COLO829 (cell line): ENCODE data around the gene BRWD1.
A peak's percentile ranks its signal among the peaks of the same experiment; 100 is the strongest.

Experiments used
- DNase-seq: peaks from one replicate; pipeline ENCODE4 v3.0.0; 2012; ENCODE audit warnings: low spot score

The BRWD1 gene

DNA sequence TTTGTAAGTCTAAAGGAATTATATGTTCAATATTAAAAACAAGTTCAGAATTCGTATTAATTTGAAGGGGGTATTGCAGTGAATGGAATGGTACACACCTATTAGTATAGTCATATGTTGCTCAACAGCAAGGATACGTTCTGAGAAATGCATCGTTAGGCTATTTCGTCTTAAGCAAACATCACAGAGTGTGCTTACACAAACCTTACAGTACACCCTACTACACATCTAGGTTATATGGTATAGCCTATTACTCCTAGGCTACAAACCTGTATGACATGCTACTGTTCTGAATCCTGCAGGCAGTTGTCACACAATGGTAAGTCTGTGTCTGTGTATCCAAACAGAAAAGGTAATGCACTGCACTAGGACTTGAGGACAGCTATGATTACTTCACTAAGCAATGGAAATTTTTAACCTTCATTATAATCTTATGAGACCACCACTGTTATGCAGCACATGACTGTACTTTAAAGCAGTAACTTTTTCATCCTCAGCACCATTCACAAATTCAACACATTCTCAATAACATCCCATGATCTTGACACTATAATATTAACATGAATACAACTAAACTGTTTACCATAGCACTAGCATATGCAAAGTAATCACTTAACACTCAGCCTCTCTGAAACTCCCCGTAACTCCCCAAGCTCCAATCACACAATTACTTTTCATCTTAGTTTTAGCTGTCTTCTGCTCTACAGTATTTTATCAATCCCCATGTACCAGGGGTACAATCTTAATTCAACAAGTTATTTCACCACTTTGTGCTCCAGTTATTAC lies 115.8 kb downstream of the BRWD1 start:
- no peak for DNase-seq

DNA sequence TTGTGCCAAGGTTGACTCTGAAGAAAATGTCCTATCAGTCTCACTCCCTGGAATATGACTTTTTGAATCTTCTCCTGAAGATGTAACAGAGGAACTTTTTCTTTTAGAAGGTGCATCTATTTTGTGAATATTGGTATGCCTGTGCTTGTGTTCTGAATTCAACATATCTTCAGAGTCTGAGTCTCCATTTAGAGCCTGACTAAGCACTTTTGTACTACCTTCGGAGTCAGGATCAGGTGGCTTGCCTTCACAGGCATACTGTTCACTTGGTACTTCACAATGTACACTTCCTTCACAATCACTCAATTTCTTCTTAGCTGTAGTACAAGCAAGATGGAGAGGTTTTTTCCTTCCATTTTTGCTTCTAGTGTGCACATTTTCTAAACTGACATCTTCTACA lies 116.6 kb downstream of the BRWD1 start:
- DNase-seq: no peak

DNA sequence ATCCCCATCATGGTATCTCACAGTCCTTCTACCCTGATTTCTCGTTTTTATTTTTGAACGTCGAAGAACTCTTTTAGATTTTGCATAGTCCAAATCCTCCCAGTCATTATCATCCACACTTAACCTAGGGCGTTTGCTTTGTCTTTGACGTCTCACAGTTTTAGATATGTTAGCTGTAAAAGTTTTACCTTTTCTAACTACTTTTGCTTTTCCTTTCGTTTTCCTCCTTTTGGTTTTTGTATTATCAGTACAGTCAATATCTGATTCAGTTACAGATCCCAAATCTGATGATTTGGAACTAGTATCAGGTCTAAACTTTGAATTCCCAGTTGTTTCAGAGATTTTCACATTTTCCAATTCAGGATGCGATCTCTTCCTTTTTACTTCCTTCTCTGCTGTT lies 117.1 kb downstream of the BRWD1 start:
- DNase-seq: no peak

DNA sequence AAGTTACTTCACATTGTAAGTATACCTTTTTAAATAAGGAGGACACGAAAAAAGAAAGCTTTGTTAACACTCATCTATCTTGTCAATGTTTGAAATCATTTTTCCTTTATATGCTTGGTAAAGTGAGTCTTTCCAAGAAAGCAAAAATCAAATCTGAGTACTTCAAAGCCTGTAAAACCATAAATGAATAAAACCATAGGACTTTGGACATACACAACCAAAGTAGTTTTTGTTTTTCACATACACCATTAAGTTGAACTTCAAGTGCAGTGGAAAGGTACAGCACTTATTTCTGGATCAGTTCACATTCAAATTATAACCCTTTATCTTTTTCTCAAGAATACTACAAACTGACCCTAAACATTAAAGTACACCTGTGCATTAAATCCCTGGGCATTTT lies 120.1 kb downstream of the BRWD1 start:
- DNase-seq: no peak

DNA sequence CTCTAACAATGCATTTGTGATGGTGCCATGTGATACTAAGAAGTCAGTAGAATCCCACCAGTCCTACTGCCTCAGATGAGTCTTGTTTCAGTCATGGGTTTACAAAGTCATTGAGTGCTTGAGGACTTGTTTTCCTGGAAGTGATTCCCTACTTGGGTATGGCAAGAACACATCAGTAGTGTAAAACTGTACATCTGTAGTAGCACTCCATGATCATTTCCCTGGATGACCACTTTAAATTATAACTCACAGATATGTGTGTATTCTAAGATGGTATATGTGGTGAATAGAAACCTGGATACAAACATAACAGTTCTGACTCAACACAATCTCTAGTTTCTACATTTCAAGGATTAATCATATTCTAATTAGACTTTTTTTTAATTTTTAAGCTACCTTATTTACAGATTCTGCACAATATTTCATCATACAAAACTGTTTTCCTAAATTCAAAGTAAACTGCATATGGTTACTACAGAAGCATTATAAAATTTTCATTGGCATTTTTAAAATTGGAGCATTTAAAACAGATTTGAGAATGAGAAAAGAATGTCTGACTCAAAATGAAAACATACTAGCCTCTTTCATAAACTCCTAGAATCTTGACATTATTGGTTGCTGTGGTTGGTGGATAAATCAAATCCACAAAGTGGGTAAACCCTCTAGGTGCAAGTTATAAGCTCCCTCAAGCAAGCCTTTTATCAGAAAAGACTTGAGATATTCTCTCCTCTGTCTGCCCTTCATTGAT lies 123.4 kb downstream of the BRWD1 start:
- no peak for DNase-seq

DNA sequence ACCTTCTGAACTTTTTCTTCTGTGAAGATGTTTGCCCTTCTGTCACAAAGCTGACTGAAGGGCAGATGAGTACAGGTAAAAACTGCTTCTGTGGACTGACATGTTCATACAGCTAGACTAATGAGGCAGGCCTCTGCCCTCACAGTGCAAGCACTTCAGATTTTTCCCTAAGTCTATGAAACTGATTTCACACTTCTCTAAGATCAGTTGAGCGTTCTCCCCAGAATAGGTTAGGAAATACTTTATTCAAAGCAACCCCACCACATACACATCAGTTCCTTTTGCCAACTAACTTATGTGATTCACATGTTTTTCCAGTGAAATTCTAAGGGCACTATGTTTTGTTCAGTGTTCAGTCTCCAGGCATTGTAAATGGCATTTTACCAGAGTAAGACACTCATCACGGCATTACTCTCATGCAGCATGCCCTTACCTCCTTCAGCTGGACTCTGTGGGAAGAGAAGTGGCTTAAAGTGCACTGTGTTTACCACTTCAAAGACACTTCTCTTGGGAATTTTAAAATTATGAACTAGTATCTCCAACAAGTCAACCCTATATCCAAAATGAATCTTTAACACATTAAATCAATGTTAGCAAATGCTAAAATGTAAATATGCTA lies 124.8 kb downstream of the BRWD1 start:
- DNase-seq: no peak

DNA sequence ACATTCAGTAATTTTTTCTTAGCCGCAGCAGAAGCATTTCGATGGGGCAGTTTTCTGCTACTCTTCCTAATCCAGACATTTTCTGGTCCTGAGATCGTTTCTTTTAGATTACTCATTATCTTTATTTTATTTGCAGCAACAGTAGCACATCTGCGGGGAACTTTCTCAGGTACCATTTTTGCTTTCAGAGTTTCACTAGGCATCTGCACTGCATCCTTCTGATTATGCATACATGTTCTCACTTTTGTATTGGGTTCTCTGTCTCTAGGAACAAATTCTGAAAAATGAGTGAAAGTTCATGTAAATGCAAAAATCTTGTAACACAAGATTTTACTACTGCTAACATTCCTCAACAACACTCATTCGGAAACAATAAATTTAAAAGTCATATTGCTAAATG lies 126.3 kb downstream of the BRWD1 start:
- no peak for DNase-seq

DNA sequence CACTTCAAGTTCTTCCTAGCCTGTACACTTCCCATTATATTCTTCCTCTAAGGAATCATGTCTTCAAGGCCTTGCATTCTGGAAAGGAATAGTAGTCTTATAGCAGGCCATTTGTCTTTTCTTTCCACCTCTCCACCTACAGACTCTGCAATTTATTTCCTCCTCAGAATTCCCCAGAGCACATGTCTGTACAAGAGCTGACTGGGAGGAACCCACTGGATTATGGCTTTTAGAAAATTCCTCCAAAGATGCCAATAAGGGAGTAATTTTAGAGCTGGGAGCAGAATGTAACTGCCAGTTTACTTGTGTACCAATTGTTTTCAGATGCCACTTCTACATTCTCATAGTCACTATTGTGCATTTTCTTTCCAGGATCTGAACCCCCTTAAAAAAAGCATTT lies 126.8 kb downstream of the BRWD1 start:
- DNase-seq: no peak

DNA sequence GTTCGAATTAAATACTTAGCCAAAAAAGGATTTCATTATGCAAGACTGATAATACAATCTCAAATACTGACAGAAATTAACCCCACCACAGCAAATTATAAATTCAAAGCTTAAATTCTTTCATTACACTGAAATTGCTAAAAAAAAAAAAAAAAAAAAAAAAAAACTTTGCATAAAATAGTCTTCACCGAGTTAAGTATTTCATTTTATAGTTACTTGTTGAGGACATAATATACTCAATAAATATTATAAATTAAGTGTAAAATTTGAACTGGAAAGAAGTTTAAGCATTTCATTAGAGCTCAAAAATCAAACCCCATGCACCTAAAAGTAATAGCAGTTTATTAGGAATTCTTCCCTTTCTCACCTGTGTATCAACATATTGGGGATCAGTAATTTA lies 128.3 kb downstream of the BRWD1 start:
- no peak for DNase-seq

DNA sequence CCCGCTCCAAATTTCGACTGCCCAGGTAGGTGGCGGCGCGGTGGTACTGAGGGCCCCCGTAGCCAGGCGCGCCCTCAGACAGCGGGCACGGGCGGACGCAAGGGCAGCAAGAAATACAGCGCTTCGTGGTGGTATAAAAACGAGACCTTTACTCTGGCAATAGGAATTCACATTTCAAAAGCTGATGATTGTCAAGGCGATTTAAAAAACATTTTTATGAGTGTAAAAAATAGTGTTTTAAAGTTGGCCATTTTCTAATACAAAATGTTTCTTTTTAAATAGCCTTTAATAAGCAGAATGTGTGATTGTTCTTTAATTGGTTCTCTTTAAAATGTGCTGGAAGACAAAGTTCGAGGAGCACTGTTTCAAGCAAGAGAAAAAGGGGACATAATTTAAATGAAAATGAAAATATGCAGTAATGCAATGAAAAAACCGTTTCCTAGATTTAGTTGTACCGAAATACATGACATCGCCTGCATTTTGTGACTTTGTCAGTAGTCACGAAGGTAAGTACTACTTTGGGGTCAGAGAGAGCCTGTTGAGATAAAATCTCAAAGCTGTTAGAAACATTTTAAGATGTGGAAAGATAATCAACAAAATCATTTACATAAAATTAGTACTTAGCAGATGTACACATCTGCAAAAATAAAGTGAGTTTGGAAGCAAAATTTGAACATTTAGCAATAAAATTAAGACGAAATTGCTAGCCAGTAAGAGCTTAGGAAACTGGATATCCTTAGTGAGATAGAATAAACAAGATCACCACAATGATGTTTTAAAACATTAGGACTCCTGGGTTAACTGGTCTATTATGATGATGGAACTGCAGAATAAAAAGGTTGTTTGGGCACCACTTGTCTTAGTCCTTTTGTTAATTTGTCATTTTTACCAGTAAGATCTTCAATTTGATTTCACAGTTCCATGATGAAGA lies 129.1 kb downstream of the BRWD1 start:
- DNase-seq: no peak

DNA sequence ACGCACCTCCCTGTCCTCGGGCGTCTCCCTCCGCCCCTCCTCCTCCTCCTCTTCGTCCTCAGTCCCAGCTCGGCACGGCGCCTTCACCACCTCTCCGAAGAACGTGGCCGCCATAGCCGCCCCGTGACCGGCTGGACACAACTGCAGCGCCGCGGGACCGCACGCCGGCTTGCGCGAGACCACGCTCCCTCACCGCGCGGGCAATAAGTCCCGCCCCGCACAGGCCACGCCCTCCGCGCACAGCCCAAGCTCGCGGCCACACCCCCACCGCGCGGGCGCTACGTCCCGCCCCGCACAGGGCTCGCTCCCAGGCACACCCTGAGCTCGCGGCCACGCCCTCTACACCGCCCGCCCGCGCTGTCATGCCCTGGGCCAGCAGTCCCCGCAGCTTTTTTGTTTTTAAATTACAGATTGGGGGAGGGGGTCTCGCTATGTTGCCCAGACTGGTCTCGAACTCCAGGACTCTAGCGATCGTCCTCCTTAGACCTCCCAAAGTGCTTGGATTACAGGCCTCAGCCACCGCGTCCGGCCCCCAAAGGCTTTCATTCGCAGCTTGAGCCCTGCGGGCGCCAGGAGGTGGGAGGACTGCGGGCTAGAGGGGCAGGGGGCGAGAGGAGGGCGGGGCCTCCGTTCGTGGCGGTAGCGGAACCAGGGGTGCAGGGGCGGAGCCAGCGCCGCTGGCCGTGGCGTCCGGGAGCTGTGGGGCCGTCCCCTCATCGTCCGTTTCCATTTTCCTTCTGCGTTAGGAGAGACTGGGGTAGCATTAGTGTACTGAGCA lies 130.0 kb downstream of the BRWD1 start, which contains the start of gene PSMG1:
PSMG1 (minus strand) TSS at position 180 of the 778 bp plus-strand sequence; CDS start at position 114, 66 bp downstream.
- DNase-seq: peak; percentile 74

DNA sequence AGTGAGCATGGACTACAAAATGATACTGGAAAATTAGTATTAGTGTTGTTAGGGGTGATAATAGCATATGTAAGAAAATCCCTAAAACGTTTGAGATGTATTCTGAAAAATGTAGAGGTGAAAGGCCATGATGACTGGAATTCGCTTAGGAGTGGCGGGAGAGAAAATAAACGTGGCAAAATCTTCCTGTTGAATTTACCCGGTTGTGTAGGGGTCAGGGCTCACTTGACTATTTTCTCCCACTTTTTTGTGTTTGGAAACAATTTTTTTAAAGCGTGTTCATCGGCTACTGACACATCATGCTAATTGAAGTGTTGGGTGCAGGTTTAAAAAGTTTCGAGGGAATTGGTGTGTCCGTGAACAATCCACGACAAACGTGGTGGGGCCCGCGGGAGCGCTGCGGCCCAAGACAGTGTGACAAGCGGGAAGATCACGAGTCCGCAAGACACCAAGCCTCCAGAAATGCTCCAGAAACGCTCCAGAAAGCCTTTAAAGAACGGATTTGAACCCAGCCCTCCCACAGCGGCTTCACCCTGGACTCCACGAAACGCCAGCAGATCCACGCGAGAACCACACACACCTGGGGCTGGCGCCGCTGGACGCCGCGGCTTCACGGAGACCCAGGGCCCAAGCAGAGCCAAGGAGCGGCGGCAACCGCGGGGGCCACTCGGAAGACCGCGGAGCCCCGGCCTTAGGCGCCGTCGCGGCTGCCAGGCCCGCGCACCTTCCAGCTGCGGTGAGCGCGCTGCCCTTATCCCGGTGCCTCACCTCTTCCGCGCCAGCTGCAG lies 130.8 kb downstream of the BRWD1 start:
- no peak for DNase-seq

DNA sequence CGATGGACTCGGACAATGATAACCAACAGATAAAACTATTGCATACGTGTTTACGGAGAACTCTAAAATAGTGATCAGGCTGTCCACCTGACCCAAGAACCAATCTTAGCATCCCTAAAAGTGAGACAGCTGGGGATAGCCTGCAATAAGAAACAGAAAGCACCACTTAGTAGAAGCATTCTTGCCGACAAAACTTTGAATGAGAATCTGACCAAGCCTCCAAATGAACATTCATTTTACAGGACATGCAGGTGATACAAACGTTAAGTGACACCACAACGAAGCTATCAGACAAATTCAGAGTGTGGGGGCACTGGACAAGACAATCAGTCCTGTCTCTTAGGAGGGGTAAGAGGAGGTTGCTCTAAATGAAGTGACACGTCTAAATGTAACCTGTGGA lies 131.4 kb downstream of the BRWD1 start:
- DNase-seq: no peak

DNA sequence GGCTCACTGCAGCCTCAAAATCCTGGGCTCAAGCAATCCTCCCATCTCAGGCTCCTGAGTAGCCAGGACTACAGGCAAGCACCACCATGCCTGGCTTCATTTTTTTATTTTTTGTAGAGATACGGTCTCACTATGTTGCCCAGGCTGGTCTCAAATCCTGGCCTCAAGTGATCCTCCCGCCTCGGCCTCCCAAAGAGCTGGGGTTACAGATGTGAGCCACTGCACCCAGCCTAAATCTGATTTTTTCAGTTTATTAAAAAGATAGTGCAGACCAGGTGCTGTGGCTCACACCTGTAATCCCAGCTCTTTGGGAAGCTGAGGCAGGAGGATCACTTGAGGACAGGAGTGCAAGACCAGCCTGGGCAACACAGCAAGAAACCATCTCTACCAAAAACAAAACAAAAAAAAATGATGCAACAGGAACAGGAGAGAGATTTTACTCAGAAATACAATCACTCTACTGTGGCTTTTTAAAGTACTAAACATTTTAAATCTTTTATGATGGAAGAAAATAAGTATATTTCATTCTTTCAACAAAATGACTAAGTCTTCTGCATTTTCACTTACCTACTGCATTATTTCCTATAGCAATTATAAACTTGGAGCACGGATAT lies 132.1 kb downstream of the BRWD1 start:
- DNase-seq: no peak

DNA sequence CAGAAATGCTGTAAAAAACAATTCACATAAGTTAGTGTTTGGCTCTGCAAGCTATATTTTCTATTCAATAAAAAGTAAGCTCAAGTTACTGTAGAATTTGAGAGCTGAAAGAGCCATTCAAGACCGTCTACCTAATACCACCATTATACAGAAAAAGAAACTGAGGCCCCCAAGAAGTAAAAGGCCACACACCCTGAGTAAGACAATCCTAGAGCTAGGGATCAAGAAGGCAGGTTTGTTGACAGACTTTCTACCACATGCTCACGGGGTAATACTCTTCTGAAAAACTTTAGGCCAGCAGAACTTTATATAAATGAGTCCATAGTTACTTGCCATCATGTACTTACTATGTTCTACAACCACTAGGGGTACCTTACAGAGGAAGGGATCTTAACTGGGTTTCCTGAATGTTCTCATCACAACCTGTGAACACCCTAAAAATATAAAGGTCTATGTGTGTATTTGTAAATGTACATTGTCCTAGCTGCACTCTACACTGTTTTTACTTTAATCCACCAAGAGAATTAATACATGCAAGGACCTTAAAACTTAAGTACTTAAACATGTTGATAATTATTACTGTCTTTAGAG lies 132.9 kb downstream of the BRWD1 start:
- DNase-seq: no peak

DNA sequence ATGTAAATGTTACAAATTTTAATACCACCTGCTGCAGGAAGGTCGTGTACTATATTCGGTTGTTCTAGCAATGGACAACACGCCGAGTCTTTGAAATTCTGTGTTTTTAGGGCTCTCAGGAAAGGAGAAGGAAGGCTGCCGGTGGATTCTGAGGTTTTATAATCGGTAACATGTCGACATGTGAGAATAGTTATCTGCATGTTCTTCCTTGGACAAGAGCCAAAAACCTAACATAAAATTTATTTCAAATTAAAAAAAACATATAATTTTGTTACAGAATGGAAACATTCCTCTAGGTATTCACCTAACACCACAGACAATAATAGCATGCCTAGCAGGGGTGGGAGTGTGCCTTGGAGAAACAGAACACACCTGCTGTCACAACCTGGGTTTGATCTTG lies 135.0 kb downstream of the BRWD1 start:
- no peak for DNase-seq

DNA sequence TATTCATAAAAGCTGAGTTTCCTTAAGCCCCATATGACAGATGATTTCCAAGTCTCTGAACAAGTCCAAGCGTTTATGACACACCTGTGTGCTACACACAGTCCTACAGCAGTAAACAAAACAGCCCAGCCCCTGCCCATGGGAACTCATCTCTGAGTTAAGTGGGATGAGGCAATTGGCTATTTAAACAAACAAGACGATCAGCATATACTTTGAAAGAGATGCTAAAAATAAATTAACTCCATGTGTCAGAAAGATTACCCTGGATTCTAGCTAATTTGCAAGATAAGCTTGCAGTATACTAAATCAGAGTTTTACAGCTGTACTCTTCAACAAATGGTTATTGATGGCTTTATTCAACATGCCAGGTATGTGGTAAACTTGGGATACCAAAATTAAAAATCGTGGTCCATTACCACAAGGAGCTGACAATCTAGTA lies 137.1 kb downstream of the BRWD1 start:
- no peak for DNase-seq

DNA sequence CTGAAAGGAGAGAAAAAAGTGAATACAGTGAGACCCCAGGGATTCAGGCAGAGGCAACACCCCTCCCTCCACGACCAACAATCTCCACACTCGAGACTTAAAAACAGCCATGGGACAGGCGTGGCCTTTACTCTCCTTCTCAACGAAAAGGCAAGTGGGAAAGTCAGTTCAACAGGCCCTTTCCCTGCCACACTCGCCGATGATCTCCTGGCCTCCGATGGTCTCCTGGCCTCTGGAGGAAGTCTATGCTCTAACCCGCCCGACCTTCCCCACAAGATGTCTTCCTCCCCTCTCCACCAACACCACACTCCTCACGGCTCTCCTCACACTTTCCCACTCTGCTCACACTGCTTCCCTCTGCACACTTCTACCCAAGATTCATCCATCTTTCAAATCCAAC lies 137.8 kb downstream of the BRWD1 start:
- no peak for DNase-seq

DNA sequence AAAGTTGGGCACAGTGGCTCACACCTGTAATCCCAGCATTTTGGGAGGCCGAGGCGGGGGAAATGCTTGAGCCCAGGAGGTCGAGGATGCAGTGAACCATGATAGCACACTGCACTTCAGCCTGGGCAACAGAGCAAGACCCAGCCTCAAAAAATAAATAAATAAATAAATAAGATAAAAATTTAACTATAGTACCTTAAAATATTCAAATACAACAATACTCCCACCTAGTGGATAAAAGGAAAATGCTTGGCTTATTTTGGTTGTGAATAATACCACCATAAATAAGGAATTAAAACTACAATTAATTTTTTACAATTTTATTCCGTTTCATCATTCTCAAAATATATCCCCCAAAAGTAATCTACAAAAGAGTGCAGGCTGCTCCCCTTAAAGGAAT lies 138.3 kb downstream of the BRWD1 start:
- no peak for DNase-seq
